A673 (cell line): ENCODE data around the gene ABHD4. TPM values are rescaled to one million over a fixed set of nuclear protein-coding genes. Genes with fewer than 3 reads are reported as not detected.
A peak's percentile ranks its signal among the peaks of the same experiment; 100 is the strongest.

Experiments
- BruUV-seq: library from RNA; stranded (reverse); fragments of 400-500 nt; replicated peaks from 2 replicates; lab custom pipeline; 2021; lab: Mats Ljungman, UMichigan
- CTCF ChIA-PET: fragments of 300-600 bp; sonication (Branson Sonifier 250); formaldehyde crosslinking; loops from one replicate; lab custom pipeline; 2022; ENCODE audit warnings: antibody characterized with exemption; lab: Charles Lee
- POLR2A ChIA-PET: fragments of 300-600 bp; sonication (Branson Sonifier 250); formaldehyde crosslinking; loops from one replicate; lab custom pipeline; 2022; ENCODE audit warnings: antibody characterized with exemption; ENCODE audit not compliant: low non-redundant PET; lab: Charles Lee
- DNase-seq: peaks from one replicate; pipeline ENCODE4 v3.0.0-alpha.2; 2015; ENCODE audit warnings: low spot score
- H3K27ac ChIP-seq: fragments of 200-600 bp; sonication (generic); 2 replicates; pipeline ENCODE4 v1.5.1; 2016; ENCODE audit warnings: mixed run types, low read depth, mild to moderate bottlenecking, mixed read lengths, antibody characterized with exemption, low read length; ENCODE audit not compliant: poor library complexity, severe bottlenecking
- H3K27me3 ChIP-seq: fragments of 200-600 bp; sonication (generic); replicated peaks from 2 replicates; pipeline ENCODE4 v1.6.1; 2017; ENCODE audit warnings: mixed run types, low read depth, mild to moderate bottlenecking, mixed read lengths, antibody characterized with exemption, low read length; ENCODE audit not compliant: insufficient read depth, poor library complexity
- H3K36me3 ChIP-seq: fragments of 200-600 bp; sonication (generic); 2 replicates; pipeline ENCODE4 v1.6.1; 2016; ENCODE audit warnings: mixed run types, mild to moderate bottlenecking, mixed read lengths, antibody characterized with exemption, low read length; ENCODE audit not compliant: insufficient read depth, poor library complexity, severe bottlenecking
- H3K4me1 ChIP-seq: fragments of 200-600 bp; sonication (generic); 2 replicates; pipeline ENCODE4 v1.6.1; 2017; ENCODE audit warnings: mixed run types, mild to moderate bottlenecking, mixed read lengths, antibody characterized with exemption, low read length; ENCODE audit not compliant: insufficient read depth, poor library complexity, severe bottlenecking
- H3K4me3 ChIP-seq: fragments of 200-600 bp; sonication (generic); 2 replicates; pipeline ENCODE4 v1.5.1; 2016; ENCODE audit warnings: low read depth, mixed run types, mild to moderate bottlenecking, mixed read lengths, low read length; ENCODE audit not compliant: poor library complexity, severe bottlenecking
- H3K9me3 ChIP-seq: fragments of 200-600 bp; sonication (generic); 2 replicates; pipeline ENCODE4 v1.6.1; 2016; ENCODE audit warnings: mixed run types, low read depth, mild to moderate bottlenecking, mixed read lengths, antibody characterized with exemption, low read length; ENCODE audit not compliant: poor library complexity, severe bottlenecking
- CTCF ChIP-seq: fragments of 300-800, 200-600 bp; sonication (generic); conservative IDR thresholded peaks from 2 replicates; pipeline ENCODE4 v1.5.1; 2017; ENCODE audit warnings: low read depth, mild to moderate bottlenecking, antibody characterized with exemption, low read length, moderate library complexity, mixed read lengths
- EZH2 ChIP-seq: fragments of 200-600 bp; sonication (generic); IDR thresholded peaks from 2 replicates; pipeline ENCODE4 v1.6.1; 2017; ENCODE audit warnings: borderline replicate concordance, low read depth, mild to moderate bottlenecking, mixed read lengths, antibody characterized with exemption, low read length; ENCODE audit not compliant: poor library complexity, severe bottlenecking
- intact Hi-C: fragments of 100-400 bp; cut with micrococcal nuclease; formaldehyde crosslinking; loops from one replicate; pipeline ENCODE4 v1.10.0; 2022; ENCODE audit not compliant: unreplicated experiment
- total RNA-seq: library from RNA; stranded (reverse); gene quantifications from 2 replicates; pipeline ENCODE4 v1.2.3, GENCODE V29; 2021

Gene ABHD4
- total RNA-seq, 1 experiment from 2014 or later = 36.6 TPM

- Histone ChIP-seq H3K9me3 (no peaks in the 10 kb centered on the region), H3K27ac (peak overlapping the region; percentile 6), H3K36me3 (peaks cover 56% of the 10 kb centered on the region), H3K4me3 (no peak overlapping the region), H3K4me1 (peaks cover 21% of the 10 kb centered on the region), H3K27me3 (no peaks in the 10 kb centered on the region)
- TF ChIP-seq CTCF = no peak
- TF ChIP-seq EZH2 = no peak
- CTCF ChIA-PET = no interaction called here
- intact Hi-C loops = loop anchor here (5.0 kb wide), 2 partner anchors 255 to 415 kb away; partner anchors contain the start of gene AJUBA
- POLR2A ChIA-PET = no interaction called here
- BruUV-seq = no TSS peak
- DNase-seq = no peak
Measured at GRCh38 chr14:22567437-22567836, 30.7 kb upstream of the ABHD4 start.

GRCh38 chr14:22569106-22569736, 28.9 kb upstream of the ABHD4 start:
- intact Hi-C loops = loop anchor here (5.0 kb wide), 2 partner anchors 257 to 413 kb away; partner anchors contain the start of gene AJUBA
- peak overlapping the region; percentile 45 for H3K27ac ChIP-seq
- no peaks in the 10 kb centered on the region for H3K27me3 ChIP-seq
- TF ChIP-seq EZH2 = no peak
- no peak for TF ChIP-seq CTCF
- peaks cover 20% of the 10 kb centered on the region for H3K4me1 ChIP-seq
- H3K9me3 ChIP-seq = no peaks in the 10 kb centered on the region
- POLR2A ChIA-PET = no interaction called here
- DNase-seq = no peak
- peaks cover 66% of the 10 kb centered on the region for H3K36me3 ChIP-seq
- CTCF ChIA-PET = interaction anchor here (0.7 to 2.4 kb wide), 8 partner anchors 9 to 250 kb away, joined by 3 to 38 read pairs (median 9); no protein-coding TSS in a partner anchor
- no TSS peak for BruUV-seq
- H3K4me3 ChIP-seq = no peak overlapping the region

GRCh38 chr14:22569737-22570131, 28.4 kb upstream of the ABHD4 start:
- H3K36me3 ChIP-seq = peaks cover 66% of the 10 kb centered on the region
- no TSS peak for BruUV-seq

More at GRCh38 chr14:22569737-22570131, 28.4 kb upstream of the ABHD4 start:
- CTCF ChIA-PET = interaction anchor here (0.5 to 2.4 kb wide), 28 partner anchors 9 to 425 kb away, joined by 3 to 38 read pairs (median 5); partner anchors contain the start of gene DAD1
- POLR2A ChIA-PET = no interaction called here
- H3K27ac ChIP-seq = peak overlapping the region; percentile 45
- DNase-seq = no peak
- no peak overlapping the region for H3K4me3 ChIP-seq
- TF ChIP-seq EZH2 = no peak
- TF ChIP-seq CTCF = no peak
- peaks cover 20% of the 10 kb centered on the region for H3K4me1 ChIP-seq
- intact Hi-C loops = loop anchor here (1.0 to 10.0 kb wide), 7 partner anchors 84 to 413 kb away; partner anchors contain the start of genes AJUBA and OXA1L
- H3K27me3 ChIP-seq = no peaks in the 10 kb centered on the region
- H3K9me3 ChIP-seq = no peaks in the 10 kb centered on the region
